ENCODE data around the gene DOK3.

GRCh38 chr5:177453852-177454396, 55.7 kb downstream of the DOK3 start:
- TF ChIP-seq CTCF (IDR thresholded peaks at IDR 0.05) (no peak), POLR2AphosphoS5 (IDR thresholded peaks at IDR 0.05; ENCODE audit: low read depth, low read length) (no peak), REST (IDR thresholded peaks at IDR 0.05; ENCODE audit: insufficient read depth in 1 of 2, low read depth in 2 of 2, low read length in 1 of 2) (no peak), SIN3A (IDR thresholded peaks at IDR 0.05; ENCODE audit: borderline replicate concordance, insufficient read depth, low read depth, low read length) (no peak)
